NCI-H526 (cell line): ENCODE results near the gene NUDT4B.
"Not testable (repeated sequence)": the region's sequence is repeated elsewhere in the genome, so short reads cannot be mapped to it uniquely, and the experiment has no call there.

Source experiments
- DNase-seq, 2 experiments: peaks; one replicate each; lab custom pipeline; 2025; lab: John Stamatoyannopoulos, UW

NUDT4B gene

GRCh38 chr1:148738667-148739066 lies 9.9 kb upstream of the NUDT4B start:
- DNase-seq, result not testable (repeated sequence)

GRCh38 chr1:148743200-148743599 lies 5.4 kb upstream of the NUDT4B start:
- not testable (repeated sequence) for DNase-seq

- DNase-seq, result not testable (repeated sequence)
Observed at GRCh38 chr1:148743726-148744720, 4.6 kb upstream of the NUDT4B start.

- DNase-seq, result not testable (repeated sequence)
Observed at GRCh38 chr1:148749335-148749681, 734 bp downstream of the NUDT4B start.

GRCh38 chr1:148756231-148756630 lies 7.7 kb downstream of the NUDT4B start:
- not testable (repeated sequence) for DNase-seq

GRCh38 chr1:148757446-148757845 lies 8.9 kb downstream of the NUDT4B start:
- not testable (repeated sequence) for DNase-seq

GRCh38 chr1:148758412-148758811 lies 9.8 kb downstream of the NUDT4B start:
- not testable (repeated sequence) for DNase-seq

GRCh38 chr1:148758925-148759324 lies 10.4 kb downstream of the NUDT4B start:
- not testable (repeated sequence) for DNase-seq

GRCh38 chr1:148759749-148760148 lies 11.2 kb downstream of the NUDT4B start:
- not testable (repeated sequence) for DNase-seq

GRCh38 chr1:148760206-148760605 lies 11.6 kb downstream of the NUDT4B start:
- not testable (repeated sequence) for DNase-seq

- DNase-seq, result not testable (repeated sequence)
Observed at GRCh38 chr1:148761360-148761759, 12.8 kb downstream of the NUDT4B start.

- DNase-seq, result not testable (repeated sequence)
Observed at GRCh38 chr1:148765238-148766019, 16.9 kb downstream of the NUDT4B start.

GRCh38 chr1:148768541-148768940 lies 20.0 kb downstream of the NUDT4B start:
- DNase-seq, result not testable (repeated sequence)

- DNase-seq, result not testable (repeated sequence)
Observed at GRCh38 chr1:148769495-148769894, 20.9 kb downstream of the NUDT4B start.

GRCh38 chr1:148773690-148774089 lies 25.1 kb downstream of the NUDT4B start:
- DNase-seq, result not testable (repeated sequence)

- DNase-seq, result not testable (repeated sequence)
Observed at GRCh38 chr1:148774102-148774501, 25.5 kb downstream of the NUDT4B start.

GRCh38 chr1:148775263-148775662 lies 26.7 kb downstream of the NUDT4B start:
- not testable (repeated sequence) for DNase-seq

GRCh38 chr1:148777649-148778048 lies 29.1 kb downstream of the NUDT4B start:
- not testable (repeated sequence) for DNase-seq

GRCh38 chr1:148780404-148780803 lies 31.8 kb downstream of the NUDT4B start:
- not testable (repeated sequence) for DNase-seq

- not testable (repeated sequence) for DNase-seq
Observed at GRCh38 chr1:148791543-148792099, 43.0 kb downstream of the NUDT4B start.

GRCh38 chr1:148793762-148794332 lies 45.3 kb downstream of the NUDT4B start:
- not testable (repeated sequence) for DNase-seq
